Astrocyte of the cerebellum (primary cell): ENCODE data around the gene RASSF5.

Experiments
- DNase-seq: peaks from one replicate; pipeline ENCODE4 v3.0.0-alpha.2; 2011; ENCODE audit warnings: low read depth
- H3K4me3 ChIP-seq: 2 replicates; pipeline ENCODE4 v1.5.1; 2011; ENCODE audit warnings: mild to moderate bottlenecking, low read depth, low read length, moderate library complexity
- in situ Hi-C: cut with HindIII; loops from 2 replicates; pipeline ENCODE4 v1.10.0; 2017; ENCODE audit warnings: low sequenced_read_pairs
- TF ChIP-seq, protein P1 (sequence below): IDR thresholded peaks from 2 replicates; pipeline ENCODE4 v1.5.1; 2012; ENCODE audit warnings: low read length, low read depth, moderate library complexity, mild to moderate bottlenecking; ENCODE audit errors: missing control alignments

Gene RASSF5

GRCh38 chr1:206556047-206556749, 48.9 kb downstream of the RASSF5 start:
- DNase-seq = no peak
- TF ChIP-seq, protein P1, sequence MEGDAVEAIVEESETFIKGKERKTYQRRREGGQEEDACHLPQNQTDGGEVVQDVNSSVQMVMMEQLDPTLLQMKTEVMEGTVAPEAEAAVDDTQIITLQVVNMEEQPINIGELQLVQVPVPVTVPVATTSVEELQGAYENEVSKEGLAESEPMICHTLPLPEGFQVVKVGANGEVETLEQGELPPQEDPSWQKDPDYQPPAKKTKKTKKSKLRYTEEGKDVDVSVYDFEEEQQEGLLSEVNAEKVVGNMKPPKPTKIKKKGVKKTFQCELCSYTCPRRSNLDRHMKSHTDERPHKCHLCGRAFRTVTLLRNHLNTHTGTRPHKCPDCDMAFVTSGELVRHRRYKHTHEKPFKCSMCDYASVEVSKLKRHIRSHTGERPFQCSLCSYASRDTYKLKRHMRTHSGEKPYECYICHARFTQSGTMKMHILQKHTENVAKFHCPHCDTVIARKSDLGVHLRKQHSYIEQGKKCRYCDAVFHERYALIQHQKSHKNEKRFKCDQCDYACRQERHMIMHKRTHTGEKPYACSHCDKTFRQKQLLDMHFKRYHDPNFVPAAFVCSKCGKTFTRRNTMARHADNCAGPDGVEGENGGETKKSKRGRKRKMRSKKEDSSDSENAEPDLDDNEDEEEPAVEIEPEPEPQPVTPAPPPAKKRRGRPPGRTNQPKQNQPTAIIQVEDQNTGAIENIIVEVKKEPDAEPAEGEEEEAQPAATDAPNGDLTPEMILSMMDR = no peak
- H3K4me3 ChIP-seq = no peak overlapping the region
- in situ Hi-C loops = no loop called here

GRCh38 chr1:206556750-206557635, 49.7 kb downstream of the RASSF5 start:
- TF ChIP-seq, protein P1 = no peak
- in situ Hi-C loops = no loop called here
- H3K4me3 ChIP-seq = peak overlapping the region; percentile 47
- no peak for DNase-seq

DNA sequence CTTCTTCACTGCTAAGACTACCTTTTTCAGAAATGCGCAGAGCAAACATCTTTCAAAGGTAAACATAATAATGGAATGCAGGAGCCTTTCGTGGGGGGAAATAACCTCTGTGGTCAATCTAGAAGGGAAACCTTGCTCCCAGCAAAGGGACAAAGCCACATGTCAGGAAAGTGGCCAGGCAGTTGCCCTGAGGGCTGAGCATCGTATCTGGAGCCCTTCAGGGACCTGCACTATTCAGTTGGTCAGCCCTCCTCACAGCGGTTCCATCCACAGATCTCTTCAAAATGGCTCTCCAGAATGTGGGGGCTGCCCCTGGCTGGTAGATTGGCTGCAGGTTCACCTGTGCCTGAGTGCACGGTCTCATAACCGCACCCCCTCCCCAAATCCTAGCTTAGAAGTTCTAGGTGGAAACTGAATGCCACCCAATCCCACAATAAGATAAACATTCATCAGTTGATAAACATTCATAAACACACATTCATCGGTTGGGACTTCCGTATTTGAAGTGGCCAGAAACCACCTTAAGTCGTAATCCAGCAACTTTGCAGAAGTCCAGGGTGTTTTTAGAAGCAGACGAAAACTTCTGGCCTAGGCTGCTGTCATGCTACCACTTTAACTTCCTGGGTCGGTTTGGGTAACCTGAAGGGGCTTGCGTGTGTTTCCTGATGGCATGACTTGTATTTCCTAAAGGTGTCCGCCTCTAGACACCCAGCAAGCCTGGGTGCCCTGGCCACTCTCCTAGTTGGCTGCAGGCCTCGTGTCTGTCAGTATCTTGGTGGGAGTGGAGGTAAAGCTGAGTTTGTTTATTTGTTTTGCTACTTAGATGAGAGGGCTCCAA, 50.5 kb downstream of the RASSF5 start:
- no peak for DNase-seq
- peak overlapping the region; percentile 47 for H3K4me3 ChIP-seq
- TF ChIP-seq, protein P1 = no peak
- in situ Hi-C loops = no loop called here

- TF ChIP-seq, protein P1 = no peak
- in situ Hi-C loops = no loop called here
- H3K4me3 ChIP-seq = no peak overlapping the region
- DNase-seq = no peak
Observed at GRCh38 chr1:206558794-206559671, 51.7 kb downstream of the RASSF5 start.

- no peak for DNase-seq
- TF ChIP-seq, protein P1 = no peak
- in situ Hi-C loops = no loop called here
- H3K4me3 ChIP-seq = no peak overlapping the region
Observed at GRCh38 chr1:206559672-206559995, 52.3 kb downstream of the RASSF5 start.
